GM13976 (cell line): Measurements from ENCODE around the gene CTSS.

ENCODE experiments used
- DNase-seq: peaks from one replicate; pipeline ENCODE4 v3.0.0; 2012; ENCODE audit warnings: low spot score
- in situ Hi-C: fragments of 300-500 bp; cut with MboI; formaldehyde crosslinking; loops from one replicate; pipeline ENCODE4 v1.12.0; 2022; ENCODE audit warnings: low sequenced_read_pairs, mixed read lengths, inconsistent platforms; ENCODE audit not compliant: unreplicated experiment
- TF ChIP-seq, protein P1 (sequence below): IDR thresholded peaks from 2 replicates; pipeline ENCODE4 v1.5.1; 2012; ENCODE audit warnings: borderline replicate concordance, mild to moderate bottlenecking; ENCODE audit not compliant: insufficient read depth; ENCODE audit errors: extremely low read depth, missing control alignments, control extremely low read depth

Gene CTSS

DNA sequence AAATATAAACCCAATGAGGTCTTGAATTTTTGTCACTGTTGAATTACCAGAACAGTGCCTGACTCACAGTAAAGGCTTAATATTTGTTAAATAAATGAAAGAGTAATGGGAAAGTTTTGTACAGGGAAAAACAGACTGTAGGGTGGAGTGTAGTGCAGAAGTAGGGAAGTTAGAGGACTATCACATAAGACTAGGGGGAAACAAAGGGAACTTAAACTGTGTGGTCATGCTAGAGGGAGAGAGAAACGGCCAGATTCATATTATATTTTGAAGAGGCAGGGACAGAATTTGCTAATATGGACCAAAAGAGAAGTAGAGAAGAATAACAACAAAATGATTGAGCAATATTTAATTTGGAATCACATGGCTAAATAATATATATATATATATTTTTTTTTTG lies 27.6 kb upstream of the CTSS start:
- in situ Hi-C loops, result no loop called here
- DNase-seq, result no peak
- TF ChIP-seq, protein P1, sequence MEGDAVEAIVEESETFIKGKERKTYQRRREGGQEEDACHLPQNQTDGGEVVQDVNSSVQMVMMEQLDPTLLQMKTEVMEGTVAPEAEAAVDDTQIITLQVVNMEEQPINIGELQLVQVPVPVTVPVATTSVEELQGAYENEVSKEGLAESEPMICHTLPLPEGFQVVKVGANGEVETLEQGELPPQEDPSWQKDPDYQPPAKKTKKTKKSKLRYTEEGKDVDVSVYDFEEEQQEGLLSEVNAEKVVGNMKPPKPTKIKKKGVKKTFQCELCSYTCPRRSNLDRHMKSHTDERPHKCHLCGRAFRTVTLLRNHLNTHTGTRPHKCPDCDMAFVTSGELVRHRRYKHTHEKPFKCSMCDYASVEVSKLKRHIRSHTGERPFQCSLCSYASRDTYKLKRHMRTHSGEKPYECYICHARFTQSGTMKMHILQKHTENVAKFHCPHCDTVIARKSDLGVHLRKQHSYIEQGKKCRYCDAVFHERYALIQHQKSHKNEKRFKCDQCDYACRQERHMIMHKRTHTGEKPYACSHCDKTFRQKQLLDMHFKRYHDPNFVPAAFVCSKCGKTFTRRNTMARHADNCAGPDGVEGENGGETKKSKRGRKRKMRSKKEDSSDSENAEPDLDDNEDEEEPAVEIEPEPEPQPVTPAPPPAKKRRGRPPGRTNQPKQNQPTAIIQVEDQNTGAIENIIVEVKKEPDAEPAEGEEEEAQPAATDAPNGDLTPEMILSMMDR, result no peak

DNA sequence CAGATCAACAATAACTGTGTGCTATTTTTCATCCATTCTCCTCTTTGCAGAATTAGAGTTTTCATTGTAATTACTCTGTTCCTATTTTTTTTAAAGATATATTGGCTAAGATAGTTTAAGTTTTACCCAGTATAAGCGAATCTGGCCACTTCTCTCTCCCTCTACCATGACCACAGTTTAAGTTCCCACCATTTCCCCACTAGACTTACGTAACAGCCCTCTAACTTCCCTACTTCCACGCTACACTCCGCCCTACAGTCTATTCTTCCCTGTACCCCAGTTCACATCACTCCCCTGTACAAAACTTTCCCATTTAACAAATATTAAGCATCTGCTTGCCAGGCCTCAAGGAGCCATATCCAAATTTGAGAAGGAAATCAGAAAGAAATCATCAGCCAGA lies 26.0 kb upstream of the CTSS start:
- TF ChIP-seq, protein P1, result no peak
- in situ Hi-C loops, result no loop called here
- no peak for DNase-seq

DNA sequence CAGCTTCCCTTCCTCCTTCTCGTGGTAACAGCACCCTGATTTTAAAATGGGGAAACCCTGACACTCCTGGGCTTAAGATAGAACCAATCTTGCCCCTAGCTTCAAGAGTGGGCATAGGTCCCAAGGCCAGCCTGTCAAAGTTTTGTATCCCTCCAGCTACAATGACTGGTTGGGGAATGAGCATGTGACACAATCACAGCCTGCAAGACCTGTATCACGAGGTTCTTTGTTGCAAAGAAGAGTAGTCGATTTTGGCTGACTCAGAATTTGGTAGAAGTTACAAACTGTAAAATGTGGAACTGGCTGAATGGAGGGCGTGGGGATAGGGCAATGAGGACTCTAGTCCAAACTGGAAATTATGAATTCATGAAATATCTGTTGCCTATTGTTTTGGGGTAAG lies 23.8 kb upstream of the CTSS start:
- TF ChIP-seq, protein P1, result no peak
- in situ Hi-C loops, result no loop called here
- DNase-seq, result no peak

DNA sequence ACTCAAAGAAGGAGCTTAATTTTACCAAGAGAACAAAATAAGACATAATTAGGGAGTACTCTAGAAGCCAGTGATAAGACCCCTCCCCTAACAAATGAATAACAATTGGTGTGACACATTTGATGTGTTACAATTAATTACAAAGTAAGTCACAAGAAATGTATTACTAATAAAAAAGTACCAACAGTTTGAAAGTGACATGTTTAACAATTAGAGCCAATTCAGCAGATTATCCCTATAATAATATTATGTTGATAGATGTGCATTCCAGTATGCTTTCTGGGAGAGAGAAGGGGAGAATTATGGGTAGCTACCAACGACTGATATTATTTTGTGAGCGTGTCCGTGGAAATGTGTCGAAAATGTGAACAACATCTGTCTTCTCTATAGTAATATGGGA lies 23.4 kb upstream of the CTSS start:
- no peak for DNase-seq
- in situ Hi-C loops, result no loop called here
- TF ChIP-seq, protein P1, result no peak

DNA sequence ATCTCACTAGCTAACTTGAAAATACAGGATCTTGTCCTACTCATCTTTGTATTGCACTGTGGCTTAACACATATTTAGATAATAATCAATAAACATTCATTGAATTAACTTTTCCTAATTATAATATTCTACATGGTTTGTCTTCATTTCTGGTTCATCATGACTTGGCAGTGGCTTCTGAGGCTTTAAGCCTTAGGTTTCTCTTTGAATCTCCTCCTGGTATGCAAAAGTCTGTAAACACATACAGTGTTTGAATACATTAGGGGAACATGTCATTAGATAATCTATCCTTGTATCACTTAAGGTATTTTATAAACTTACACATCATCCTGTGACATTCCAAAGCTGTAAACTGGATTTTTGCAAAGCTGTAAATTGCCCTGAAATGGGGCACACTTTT lies 21.9 kb upstream of the CTSS start:
- in situ Hi-C loops, result no loop called here
- DNase-seq, result no peak
- TF ChIP-seq, protein P1, result no peak

DNA sequence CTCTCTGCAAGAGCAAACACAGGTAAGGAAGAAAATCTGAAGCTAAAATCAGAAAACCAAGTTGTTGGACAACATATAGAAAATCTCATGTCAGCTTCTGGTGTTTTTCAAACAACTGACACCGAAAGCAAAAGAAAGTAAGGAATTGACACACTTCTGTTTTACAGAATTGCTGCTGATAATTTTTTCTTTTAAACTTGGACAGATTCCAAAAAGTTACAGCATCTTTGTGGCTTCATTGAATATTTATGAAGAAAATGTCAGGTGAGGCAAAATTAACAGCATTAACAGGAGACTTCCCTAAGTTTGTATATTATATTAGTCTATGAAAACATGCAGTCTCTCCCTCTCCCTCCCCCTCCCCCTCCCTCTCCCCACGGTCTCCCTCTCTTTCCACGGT lies 14.9 kb upstream of the CTSS start:
- TF ChIP-seq, protein P1, result no peak
- no peak for DNase-seq
- in situ Hi-C loops, result no loop called here

DNA sequence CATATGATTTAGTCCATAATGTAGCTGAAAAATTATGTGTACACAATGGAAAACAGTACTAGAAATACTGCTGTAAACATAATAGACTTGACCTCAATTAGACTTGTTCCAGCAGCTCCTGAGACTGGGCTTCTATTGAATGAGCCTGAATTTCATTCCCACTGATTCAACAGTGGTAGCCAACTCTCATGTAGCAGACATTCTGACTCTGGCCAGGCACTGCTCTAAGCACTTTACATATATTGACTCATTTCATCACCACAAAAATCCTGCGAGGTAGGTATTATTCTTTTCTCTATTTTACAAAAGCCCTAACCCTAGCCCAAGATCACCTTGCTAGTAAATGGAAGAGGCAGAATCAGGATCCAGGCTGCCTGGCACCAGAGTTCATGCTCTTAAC lies 12.8 kb upstream of the CTSS start:
- no peak for DNase-seq
- TF ChIP-seq, protein P1, result no peak
- in situ Hi-C loops, result no loop called here
